Measurements from ENCODE around the gene ARF6. TPM values are rescaled to one million over a fixed set of nuclear protein-coding genes. Genes with fewer than 3 reads are reported as not detected.

Gene ARF6
- total RNA-seq, 3 donors from 2014 or later (not counting 1 experiment from before 2014, with no cell fraction given), result 124 to 132 (median 128) TPM

DNA sequence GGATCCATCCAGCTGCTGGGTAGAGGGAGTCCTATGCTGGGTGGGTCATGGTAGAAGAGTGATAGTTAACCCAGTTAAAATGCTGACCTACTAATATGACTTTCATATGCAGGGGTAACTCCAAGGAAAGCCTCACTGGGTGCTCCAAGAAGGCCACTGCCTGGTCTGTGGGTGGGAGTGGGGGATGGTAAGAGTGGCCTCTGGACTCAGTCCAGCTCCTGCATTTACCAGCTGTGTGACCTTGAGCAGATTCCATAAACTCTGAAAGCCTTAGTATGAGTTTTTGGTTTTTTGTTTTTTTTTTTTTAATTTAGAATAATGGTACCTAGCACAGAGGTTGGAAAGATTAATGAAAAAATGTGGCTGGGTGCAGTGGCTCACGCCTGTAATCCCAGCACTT is 51.6 kb downstream of the ARF6 start:
- Histone ChIP-seq H3K27me3 (ENCODE audit: control insufficient read depth, insufficient read depth, low read length) (no peaks in the 10 kb centered on the region), H3K36me3 (ENCODE audit: control insufficient read depth, insufficient read depth, low read length) (no peaks in the 10 kb centered on the region), H3K4me1 (ENCODE audit: control insufficient read depth, insufficient read depth, low read length) (peaks cover 34% of the 10 kb centered on the region), H3K27ac (ENCODE audit: low read length) (no peak overlapping the region), H3K4me3 (ENCODE audit: low read length) (no peak overlapping the region), H3K9me3 (ENCODE audit: control insufficient read depth, insufficient read depth, low read length) (no peaks in the 10 kb centered on the region)
- WGBS (ENCODE audit: insufficient coverage), result 81% methylated on average over 1 of the region's 1 CpG
- peaks cover 0 to 3% of the 10 kb centered on the region in 2 donors for H3K9me3 Mint-ChIP-seq
- TF ChIP-seq CTCF (IDR thresholded peaks at IDR 0.05), result no peak
- DNase-seq (no peak), ATAC-seq (no peak)
- no peaks in the 10 kb centered on the region for H3K27me3 Mint-ChIP-seq (ENCODE audit: low read depth in 2 of 2)
- intact Hi-C loops (cut with micrococcal nuclease), result no loop called here
- H3K36me3 Mint-ChIP-seq, result peaks cover 1% of the 10 kb centered on the region
- H3K27ac Mint-ChIP-seq, result no peak overlapping the region
- peaks cover 53 to 56% of the 10 kb centered on the region in 2 donors for H3K4me1 Mint-ChIP-seq
- no peak overlapping the region for H3K4me3 Mint-ChIP-seq

DNA sequence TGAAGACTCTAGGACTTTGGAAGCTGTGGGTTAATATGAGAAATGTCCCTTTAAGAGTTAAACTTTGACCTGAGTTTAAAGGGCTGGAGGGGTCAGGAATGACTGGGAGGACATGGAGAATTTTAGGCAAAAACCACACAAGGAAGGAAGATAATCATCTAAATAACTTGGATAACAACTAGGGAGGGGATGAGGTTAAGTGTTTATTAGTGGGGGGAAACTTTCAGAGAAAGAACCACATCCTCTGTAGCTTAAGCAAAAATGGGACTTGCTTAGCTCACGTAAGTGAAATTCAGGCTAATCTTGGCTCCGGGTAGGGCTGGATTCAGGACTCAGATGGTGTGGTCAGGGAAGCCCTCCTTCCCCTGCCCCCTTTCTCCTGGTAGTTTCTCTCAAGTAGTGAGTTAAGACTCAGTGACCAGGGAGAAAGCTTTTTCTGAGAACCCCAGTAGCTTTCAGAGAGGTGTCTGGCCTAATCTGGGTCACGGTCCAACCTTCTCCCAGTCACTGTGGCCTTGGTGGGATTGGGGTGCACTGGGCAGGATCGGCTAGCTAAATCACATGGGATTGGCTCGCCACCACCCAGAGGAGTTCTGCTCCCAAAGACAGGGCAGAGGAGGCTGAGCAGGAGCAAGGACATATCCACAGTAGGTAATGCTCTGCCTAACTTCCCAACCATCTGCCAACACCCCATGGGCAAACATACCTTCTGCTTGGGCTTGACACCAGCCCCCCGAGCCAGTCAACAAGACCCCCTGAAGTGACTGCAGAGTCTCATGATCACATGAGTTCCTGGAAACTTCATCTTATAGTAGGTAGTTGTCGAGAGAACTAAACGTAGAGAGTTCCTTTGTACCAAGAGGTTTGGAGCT is 52.8 kb downstream of the ARF6 start:
- peak overlapping the region; percentile 77 to 86 for H3K27ac Mint-ChIP-seq
- peak overlapping the region; percentile 84 for H3K27ac ChIP-seq (ENCODE audit: low read length)
- H3K4me1 ChIP-seq (ENCODE audit: control insufficient read depth, insufficient read depth, low read length), result peaks cover 32% of the 10 kb centered on the region
- WGBS (ENCODE audit: insufficient coverage), result 55% methylated on average over 8 of the region's 8 CpGs
- H3K4me3 Mint-ChIP-seq, result peak overlapping the region; percentile 71
- no peaks in the 10 kb centered on the region for H3K36me3 ChIP-seq (ENCODE audit: control insufficient read depth, insufficient read depth, low read length)
- peaks cover 0 to 3% of the 10 kb centered on the region in 2 donors for H3K9me3 Mint-ChIP-seq
- H3K27me3 Mint-ChIP-seq (ENCODE audit: low read depth in 2 of 2), result no peaks in the 10 kb centered on the region
- ATAC-seq (peak; percentile 44 to 64 (median 45)), DNase-seq (peak in 1 of 2 donors; percentile 53)
- H3K27me3 ChIP-seq (ENCODE audit: control insufficient read depth, insufficient read depth, low read length), result no peaks in the 10 kb centered on the region
- intact Hi-C loops (cut with micrococcal nuclease), result no loop called here
- H3K4me1 Mint-ChIP-seq, result peaks cover 46 to 50% of the 10 kb centered on the region in 2 donors
- H3K36me3 Mint-ChIP-seq, result no peaks in the 10 kb centered on the region
- H3K9me3 ChIP-seq (ENCODE audit: control insufficient read depth, insufficient read depth, low read length), result no peaks in the 10 kb centered on the region
- no peak for TF ChIP-seq CTCF (IDR thresholded peaks at IDR 0.05)
- H3K4me3 ChIP-seq (ENCODE audit: low read length), result no peak overlapping the region

Other genes with a start within 250 kb of the ARF6 start
- 1 to 10 TPM; 3.0 to 4.5 (median 4.1) TPM for gene POLE2, start 204.9 kb upstream of the ARF6 start, total RNA-seq
- gene KLHDC1, start 200.0 kb upstream of the ARF6 start, total RNA-seq, result 1 to 10 TPM; 6.3 to 7.0 (median 6.9) TPM
- gene KLHDC2, start 124.9 kb upstream of the ARF6 start, total RNA-seq, result 10 to 100 TPM; 60.4 to 64.2 (median 63.2) TPM
- gene NEMF, start 40.3 kb upstream of the ARF6 start, total RNA-seq, result 100 to 1,000 TPM; 120 to 126 (median 122) TPM
- gene VCPKMT, start 223.5 kb downstream of the ARF6 start, total RNA-seq, result 10 to 100 TPM; 19.4 to 23.9 (median 21.8) TPM